Breast epithelium (tissue), 3 donors: ENCODE data around the gene NHLRC2.

Source experiments
- POLR2A ChIP-seq: fragments of 450-650 bp; IDR thresholded peaks from one replicate; pipeline ENCODE4 v1.6.1; 2016; ENCODE audit warnings: antibody characterized with exemption, mild to moderate bottlenecking, moderate library complexity
- POLR2AphosphoS5 ChIP-seq, 3 donors: sonication (generic); formaldehyde crosslinking; IDR thresholded peaks; one replicate each; pipeline ENCODE4 v1.6.1; 2017; ENCODE audit warnings: antibody characterized with exemption in 3 of 3
- TF ChIP-seq, protein P1 (sequence below), 3 donors: fragments of 450-650 bp; IDR thresholded peaks; one replicate each; pipeline ENCODE4 v1.5.1; 2016 to 2017; ENCODE audit warnings: antibody characterized with exemption in 3 of 3, mild to moderate bottlenecking in 3 of 3, moderate library complexity in 3 of 3

DNA sequence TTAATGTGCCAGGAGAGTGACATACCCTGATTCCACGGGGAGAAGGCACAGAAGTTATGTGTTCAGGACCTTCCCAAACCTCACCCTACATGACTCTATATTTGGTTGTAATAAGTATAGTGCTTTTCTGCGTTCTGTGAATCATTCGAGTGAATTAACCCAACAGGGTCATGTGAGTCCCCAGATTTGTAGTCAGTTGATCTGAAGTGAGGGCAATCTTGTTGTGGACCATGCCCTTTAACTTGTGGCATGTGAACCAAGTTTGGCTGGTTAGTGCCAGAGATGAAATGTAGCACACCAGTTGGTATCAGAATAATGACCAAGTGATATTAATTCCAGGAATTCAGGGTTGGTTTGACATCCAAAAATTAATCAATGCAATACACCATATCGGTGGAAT is 70.2 kb downstream of the NHLRC2 start:
- TF ChIP-seq POLR2A (no peak), POLR2AphosphoS5 (IDR thresholded peaks at IDR 0.05) (no peak)
- TF ChIP-seq, protein P1, sequence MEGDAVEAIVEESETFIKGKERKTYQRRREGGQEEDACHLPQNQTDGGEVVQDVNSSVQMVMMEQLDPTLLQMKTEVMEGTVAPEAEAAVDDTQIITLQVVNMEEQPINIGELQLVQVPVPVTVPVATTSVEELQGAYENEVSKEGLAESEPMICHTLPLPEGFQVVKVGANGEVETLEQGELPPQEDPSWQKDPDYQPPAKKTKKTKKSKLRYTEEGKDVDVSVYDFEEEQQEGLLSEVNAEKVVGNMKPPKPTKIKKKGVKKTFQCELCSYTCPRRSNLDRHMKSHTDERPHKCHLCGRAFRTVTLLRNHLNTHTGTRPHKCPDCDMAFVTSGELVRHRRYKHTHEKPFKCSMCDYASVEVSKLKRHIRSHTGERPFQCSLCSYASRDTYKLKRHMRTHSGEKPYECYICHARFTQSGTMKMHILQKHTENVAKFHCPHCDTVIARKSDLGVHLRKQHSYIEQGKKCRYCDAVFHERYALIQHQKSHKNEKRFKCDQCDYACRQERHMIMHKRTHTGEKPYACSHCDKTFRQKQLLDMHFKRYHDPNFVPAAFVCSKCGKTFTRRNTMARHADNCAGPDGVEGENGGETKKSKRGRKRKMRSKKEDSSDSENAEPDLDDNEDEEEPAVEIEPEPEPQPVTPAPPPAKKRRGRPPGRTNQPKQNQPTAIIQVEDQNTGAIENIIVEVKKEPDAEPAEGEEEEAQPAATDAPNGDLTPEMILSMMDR (IDR thresholded peaks at IDR 0.05) = no peak
